Right lobe of liver (tissue), 6 donors: Measurements from ENCODE around the gene DHCR24. TPM values are rescaled to one million over a fixed set of nuclear protein-coding genes. Genes with fewer than 3 reads are reported as not detected.

Source experiments
- ATAC-seq, 4 donors: fragments of 200-7000 bp; cut with Tn5 transposase; one replicate each; pipeline ENCODE4 v1.9.1; 2020; ENCODE audit warnings: mild to moderate bottlenecking in 4 of 4, moderate library complexity in 4 of 4
- DNase-seq, 3 donors: peaks; one replicate each; pipeline ENCODE4 v3.0.0-alpha.2; 2020
- H3K27ac ChIP-seq, 3 donors: fragments of 200-600 bp; one replicate each; pipeline ENCODE4 v1.8.0; 2022
- H3K27me3 ChIP-seq, 2 donors: fragments of 200-600 bp; one replicate each; pipeline ENCODE4 v1.8.0; 2022
- H3K36me3 ChIP-seq, 4 donors: fragments of 200-600 bp; sonication (generic) in 1 of 4; one replicate each; pipeline versions ENCODE4 v1.5.1 to v1.8.0; 2017 to 2022; ENCODE audit warnings: control low read depth in 1 of 4
- H3K4me1 ChIP-seq, 4 donors: fragments of 200-600 bp; sonication (generic) in 1 of 4; one replicate each; pipeline versions ENCODE4 v1.5.1 to v1.8.0; 2017 to 2022; ENCODE audit warnings: control low read depth in 1 of 4
- H3K4me3 ChIP-seq, 3 donors: fragments of 200-600 bp; one replicate each; pipeline ENCODE4 v1.8.0; 2022
- H3K9me3 ChIP-seq, 4 donors: fragments of 200-600 bp; sonication (generic) in 1 of 4; one replicate each; pipeline versions ENCODE4 v1.5.1 to v1.8.0; 2017 to 2022; ENCODE audit warnings: control low read depth in 1 of 4
- POLR2A ChIP-seq: fragments of 450-650 bp; IDR thresholded peaks from one replicate; pipeline ENCODE4 v1.6.1; 2017; ENCODE audit warnings: antibody characterized with exemption, mild to moderate bottlenecking
- WGBS: methylation state at CpG from one replicate; pipeline ENCODE4 v1.1.6; 2018; ENCODE audit warnings: low coverage, low lambda C conversion rate; ENCODE audit not compliant: insufficient coverage; ENCODE audit errors: missing lambda C conversion rate; 5-methylcytosine and 5-hydroxymethylcytosine counted together
- intact Hi-C, 2 donors: fragments of 100-400 bp; cut with DNase I; formaldehyde crosslinking; loops; one replicate each; pipeline versions ENCODE4 v1.11.2 to v1.14.1; 2022
- total RNA-seq, 6 experiments: library from RNA; depleted of rRNA in 2 of 6; stranded (reverse); fragments of >200 nt in 2 of 6; fragmentation: NEBNext Ultra II Directional in 3 of 6; extraction: Animal tissue kit (Norgen Biotek cat#: 25700) in 3 of 6; gene quantifications; one replicate each; pipeline versions ENCODE4 v1.1.0 to v1.2.4, GENCODE V29; 2016 to 2023
- TF ChIP-seq, protein P1 (sequence below), 4 donors: fragments of 200-600 bp in 3 of 4; fragments of 450-650 bp in 1 of 4; IDR thresholded peaks; one replicate each; pipeline versions ENCODE4 v1.5.1 to v1.8.0; 2016 to 2022; ENCODE audit warnings: antibody characterized with exemption in 4 of 4, mild to moderate bottlenecking in 2 of 4
- donor health status: DM: no; HTN: yes; CAD: no.
- donor health status: DM: no; HTN: no; CAD: no.
- donor health status: DM: no; HTN: no; CAD: no.
- donor health status: DM: no; HTN: yes; CAD: no.
- donor health status: DM: no; HTN: yes; CAD: no.

DHCR24 gene
- total RNA-seq, 6 experiments from 2014 or later, result 319 to 1,976 (median 596) TPM

- no peaks in the 10 kb centered on the region for H3K36me3 ChIP-seq
- H3K4me1 ChIP-seq, result no peaks in the 10 kb centered on the region
- H3K27ac ChIP-seq, result no peak overlapping the region
- H3K27me3 ChIP-seq, result no peaks in the 10 kb centered on the region
- no peak for ATAC-seq
- no peak overlapping the region for H3K4me3 ChIP-seq
- WGBS, result 89% methylated on average over 6 of the region's 6 CpGs
- intact Hi-C loops, result no loop called here
- TF ChIP-seq POLR2A, result no peak
- TF ChIP-seq, protein P1, sequence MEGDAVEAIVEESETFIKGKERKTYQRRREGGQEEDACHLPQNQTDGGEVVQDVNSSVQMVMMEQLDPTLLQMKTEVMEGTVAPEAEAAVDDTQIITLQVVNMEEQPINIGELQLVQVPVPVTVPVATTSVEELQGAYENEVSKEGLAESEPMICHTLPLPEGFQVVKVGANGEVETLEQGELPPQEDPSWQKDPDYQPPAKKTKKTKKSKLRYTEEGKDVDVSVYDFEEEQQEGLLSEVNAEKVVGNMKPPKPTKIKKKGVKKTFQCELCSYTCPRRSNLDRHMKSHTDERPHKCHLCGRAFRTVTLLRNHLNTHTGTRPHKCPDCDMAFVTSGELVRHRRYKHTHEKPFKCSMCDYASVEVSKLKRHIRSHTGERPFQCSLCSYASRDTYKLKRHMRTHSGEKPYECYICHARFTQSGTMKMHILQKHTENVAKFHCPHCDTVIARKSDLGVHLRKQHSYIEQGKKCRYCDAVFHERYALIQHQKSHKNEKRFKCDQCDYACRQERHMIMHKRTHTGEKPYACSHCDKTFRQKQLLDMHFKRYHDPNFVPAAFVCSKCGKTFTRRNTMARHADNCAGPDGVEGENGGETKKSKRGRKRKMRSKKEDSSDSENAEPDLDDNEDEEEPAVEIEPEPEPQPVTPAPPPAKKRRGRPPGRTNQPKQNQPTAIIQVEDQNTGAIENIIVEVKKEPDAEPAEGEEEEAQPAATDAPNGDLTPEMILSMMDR (IDR thresholded peaks at IDR 0.05), result no peak
- DNase-seq, result no peak
- no peaks in the 10 kb centered on the region for H3K9me3 ChIP-seq
Observed at GRCh38 chr1:54906586-54906985, 19.6 kb upstream of the DHCR24 start.

DNA sequence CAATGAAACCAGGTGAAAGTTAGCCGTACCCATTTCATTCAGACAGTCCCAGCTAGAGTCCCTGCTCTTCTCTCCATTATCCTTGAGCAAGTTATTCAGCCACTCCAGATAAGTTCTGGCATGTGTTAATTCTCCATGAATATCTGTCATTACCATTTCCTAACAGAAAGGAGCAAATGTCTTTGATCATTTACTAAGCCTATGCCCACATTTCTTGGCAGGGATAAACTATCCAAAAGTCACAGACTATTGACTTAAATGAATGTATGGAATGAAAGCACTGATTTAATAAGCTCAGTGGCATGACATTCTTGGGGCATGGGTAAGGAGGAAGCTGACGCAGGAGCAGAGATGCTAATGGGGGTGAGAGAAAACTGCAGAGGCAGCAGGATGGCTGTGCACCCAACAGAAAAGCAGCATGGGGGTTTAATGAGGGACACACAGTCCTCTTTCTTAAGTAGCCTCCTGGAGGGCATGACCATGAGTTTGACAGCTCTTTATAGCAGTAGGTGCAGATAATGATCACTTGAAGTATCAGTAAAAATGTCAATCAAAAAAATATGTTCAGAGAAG is 17.6 kb upstream of the DHCR24 start:
- H3K27me3 ChIP-seq, result no peaks in the 10 kb centered on the region
- intact Hi-C loops, result no loop called here
- H3K9me3 ChIP-seq, result no peaks in the 10 kb centered on the region
- no peak overlapping the region for H3K4me3 ChIP-seq
- H3K4me1 ChIP-seq, result no peaks in the 10 kb centered on the region
- TF ChIP-seq, protein P1 (IDR thresholded peaks at IDR 0.05), result no peak
- TF ChIP-seq POLR2A, result no peak
- 50% methylated on average over 2 of the region's 2 CpGs for WGBS
- H3K36me3 ChIP-seq, result no peaks in the 10 kb centered on the region
- ATAC-seq (no peak), DNase-seq (no peak)
- no peak overlapping the region for H3K27ac ChIP-seq

DNA sequence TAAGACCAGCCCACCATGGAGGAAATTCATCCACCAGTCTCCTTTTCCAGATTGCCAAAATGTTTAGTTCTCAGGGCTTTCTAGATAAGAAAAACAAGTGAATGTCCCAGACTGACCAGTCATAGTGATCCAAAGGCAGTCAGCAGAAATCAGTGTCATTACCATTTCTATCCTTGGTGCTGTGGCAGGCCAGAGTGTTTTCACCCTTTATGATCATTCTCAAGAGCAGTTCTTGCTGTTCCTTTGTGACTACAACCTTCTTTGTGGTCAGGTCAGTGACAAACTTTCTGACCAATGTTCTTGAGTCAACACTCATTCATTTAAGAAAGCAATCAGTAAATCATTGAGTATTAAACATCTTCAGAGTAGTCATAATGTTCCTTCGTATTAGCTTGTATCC is 7.3 kb upstream of the DHCR24 start:
- H3K27ac ChIP-seq, result no peak overlapping the region
- no peak for DNase-seq
- no peaks in the 10 kb centered on the region for H3K27me3 ChIP-seq
- peaks cover 0 to 12% (median 0%) of the 10 kb centered on the region in 4 donors for H3K4me1 ChIP-seq
- TF ChIP-seq, protein P1 (IDR thresholded peaks at IDR 0.05), result no peak
- no peak for TF ChIP-seq POLR2A
- H3K4me3 ChIP-seq, result no peak overlapping the region
- no peaks in the 10 kb centered on the region for H3K9me3 ChIP-seq
- no peak for ATAC-seq
- no peaks in the 10 kb centered on the region for H3K36me3 ChIP-seq
- WGBS, result 100% methylated on average over 1 of the region's 1 CpG
- intact Hi-C loops, result loop anchor here in 1 of 2 donors (10.0 kb wide), 1 partner anchor 51 kb away; no protein-coding TSS in a partner anchor

DNA sequence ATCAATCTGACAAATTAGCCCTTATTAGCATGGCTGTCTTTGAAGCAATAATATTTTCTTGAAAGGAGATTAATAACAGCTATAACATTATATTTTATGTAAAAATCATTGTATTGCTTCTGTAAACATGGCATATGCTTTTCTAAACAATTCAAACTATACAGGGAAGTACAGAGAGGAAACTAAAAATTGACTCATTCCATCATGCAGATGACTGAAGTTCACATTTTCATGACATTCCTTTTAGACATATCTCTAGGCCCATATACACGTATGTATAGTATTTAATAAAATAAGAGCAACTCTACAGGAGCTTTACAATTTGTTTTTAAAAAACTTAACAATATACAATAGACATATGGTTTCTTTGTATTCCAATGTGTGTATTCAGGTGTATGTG is 5.6 kb upstream of the DHCR24 start:
- H3K4me3 ChIP-seq, result no peak overlapping the region
- no peak overlapping the region for H3K27ac ChIP-seq
- no peaks in the 10 kb centered on the region for H3K9me3 ChIP-seq
- 77% methylated on average over 1 of the region's 1 CpG for WGBS
- H3K36me3 ChIP-seq, result no peaks in the 10 kb centered on the region
- H3K4me1 ChIP-seq, result peaks cover 0 to 25% (median 5%) of the 10 kb centered on the region in 4 donors
- intact Hi-C loops, result loop anchor here in 1 of 2 donors (10.0 kb wide), 1 partner anchor 52 kb away; no protein-coding TSS in a partner anchor
- DNase-seq (no peak), ATAC-seq (no peak)
- H3K27me3 ChIP-seq, result no peaks in the 10 kb centered on the region
- no peak for TF ChIP-seq POLR2A
- TF ChIP-seq, protein P1 (IDR thresholded peaks at IDR 0.05), result no peak
